ENCODE data around the gene NR3C2. TPM values are rescaled to one million over a fixed set of nuclear protein-coding genes. Genes with fewer than 3 reads are reported as not detected.
"Not testable (repeated sequence)": the region's sequence is repeated elsewhere in the genome, so short reads cannot be mapped to it uniquely, and the experiment has no call there.

NR3C2 gene
- total RNA-seq, 1 experiment from 2014 or later = 2.7 TPM

DNA sequence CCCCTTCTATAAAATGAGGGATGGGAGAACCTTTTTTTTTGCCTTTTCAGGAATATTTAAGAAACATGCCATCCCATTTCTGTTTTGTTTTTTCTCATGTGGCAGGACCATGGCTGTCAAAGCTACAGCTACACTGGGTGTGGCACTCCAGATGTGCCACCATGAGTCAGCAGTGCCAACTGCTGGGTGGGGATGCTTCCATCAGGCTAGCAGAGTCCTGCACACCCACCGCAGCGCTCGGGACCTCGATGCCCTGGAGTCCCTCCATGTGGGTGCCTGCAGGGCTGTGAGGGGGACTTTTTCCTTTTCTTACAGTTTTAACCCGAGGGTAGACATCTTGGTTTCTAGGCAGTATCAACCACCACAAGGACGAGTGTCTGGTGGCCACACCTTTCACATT lies 352.6 kb downstream of the NR3C2 start:
- Histone ChIP-seq H3K4me3 (replicated peaks in 1 of 2; ENCODE audit: low read depth in 1 of 2, low read length in 2 of 2) (no peak overlapping the region), H3K36me3 (ENCODE audit: control insufficient read depth in 1 of 2, insufficient read depth in 2 of 2, low read length in 2 of 2) (no peaks in the 10 kb centered on the region), H3K9me2 (ENCODE audit: insufficient read depth) (no peaks in the 10 kb centered on the region), H3K4me2 (ENCODE audit: low read length) (no peak overlapping the region), H3K27me3 (ENCODE audit: insufficient read depth, low read length) (no peaks in the 10 kb centered on the region), H3K9me3 (ENCODE audit: control insufficient read depth in 1 of 2, insufficient read depth in 1 of 2, low read depth in 1 of 2, low read length in 2 of 2) (no peaks in the 10 kb centered on the region), H3K9ac (ENCODE audit: low read length) (no peak overlapping the region), H3K79me2 (ENCODE audit: insufficient read depth, low read length) (no peaks in the 10 kb centered on the region), H3K4me1 (ENCODE audit: control insufficient read depth in 1 of 2, insufficient read depth in 2 of 2, low read length in 2 of 2) (peaks cover 3 to 9% of the 10 kb centered on the region in 2 experiments; a peak in 2 of 4 replicates), H2AFZ (ENCODE audit: low read depth, low read length, poor library complexity, severe bottlenecking) (no peak overlapping the region), H4K20me1 (ENCODE audit: insufficient read depth) (no peaks in the 10 kb centered on the region), H3K27ac (ENCODE audit: low read depth, low read length) (no peak overlapping the region)
- no peak for DNase-seq (ENCODE audit: low read depth, low spot score)
- intact Hi-C loops (cut with micrococcal nuclease) = no loop called here
- CTCF ChIA-PET = no interaction called here
- no peak for TF ChIP-seq RAD21 (IDR thresholded peaks at IDR 0.05; ENCODE audit: low read depth)
- TF ChIP-seq SRF (IDR thresholded peaks at IDR 0.05; ENCODE audit: low read depth) = no peak
- POLR2A ChIA-PET = no interaction called here
- RAD21 ChIA-PET (ENCODE audit: low non-redundant PET in 1 of 2, low total read pairs in 2 of 2, uncharacterized antibody in 2 of 2, unreplicated experiment in 2 of 2) = no interaction called here
- BruUV-seq (replicated peaks) = no TSS peak
- no peak; the same call in 1 of the 2 replicates for ATAC-seq

- BruUV-seq (replicated peaks); RAD21 ChIA-PET (ENCODE audit: low non-redundant PET in 1 of 2, low total read pairs in 2 of 2, uncharacterized antibody in 2 of 2, unreplicated experiment in 2 of 2); H3K9ac ChIP-seq (ENCODE audit: low read length); POLR2A ChIA-PET; CTCF ChIA-PET; H3K4me2 ChIP-seq (ENCODE audit: low read length); H3K4me1 ChIP-seq (ENCODE audit: control insufficient read depth in 1 of 2, insufficient read depth in 2 of 2, low read length in 2 of 2); H4K20me1 ChIP-seq (ENCODE audit: insufficient read depth); H2AFZ ChIP-seq (ENCODE audit: low read depth, low read length, poor library complexity, severe bottlenecking); H3K36me3 ChIP-seq (ENCODE audit: control insufficient read depth in 1 of 2, insufficient read depth in 2 of 2, low read length in 2 of 2); H3K4me3 ChIP-seq (replicated peaks in 1 of 2; ENCODE audit: low read depth in 1 of 2, low read length in 2 of 2); intact Hi-C loops (cut with micrococcal nuclease); DNase-seq (ENCODE audit: low read depth, low spot score); H3K27me3 ChIP-seq (ENCODE audit: insufficient read depth, low read length); H3K27ac ChIP-seq (ENCODE audit: low read depth, low read length); H3K79me2 ChIP-seq (ENCODE audit: insufficient read depth, low read length); H3K9me3 ChIP-seq (ENCODE audit: control insufficient read depth in 1 of 2, insufficient read depth in 1 of 2, low read depth in 1 of 2, low read length in 2 of 2); H3K9me2 ChIP-seq (ENCODE audit: insufficient read depth); ATAC-seq: not testable (repeated sequence)
These were observed 359.1 kb downstream of the NR3C2 start for GRCh38 chr4:148083073-148083472.

DNA sequence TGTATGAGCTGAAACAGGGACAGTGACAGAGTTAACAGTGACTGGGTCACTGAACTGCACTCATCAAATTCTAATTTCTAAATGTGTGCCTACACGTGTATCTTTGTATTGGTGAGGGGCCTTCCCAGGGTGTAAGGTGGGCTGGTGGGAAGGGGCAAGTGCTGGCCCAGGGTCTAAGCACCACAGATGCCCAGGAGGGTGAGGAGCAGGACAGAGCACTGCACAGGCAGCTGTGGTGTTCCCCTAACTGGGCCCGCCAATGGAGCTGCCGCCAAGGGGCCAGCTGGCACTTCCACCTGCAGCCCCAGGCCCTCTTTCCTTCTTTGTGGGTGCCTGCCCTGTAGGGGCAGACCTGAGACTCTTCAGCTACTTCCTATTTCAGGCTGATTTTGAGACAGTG lies 360.5 kb downstream of the NR3C2 start:
- Histone ChIP-seq H3K27me3 (ENCODE audit: insufficient read depth, low read length) (no peaks in the 10 kb centered on the region), H2AFZ (ENCODE audit: low read depth, low read length, poor library complexity, severe bottlenecking) (no peak overlapping the region), H3K27ac (ENCODE audit: low read depth, low read length) (no peak overlapping the region), H3K79me2 (ENCODE audit: insufficient read depth, low read length) (no peaks in the 10 kb centered on the region), H3K9me2 (ENCODE audit: insufficient read depth) (no peaks in the 10 kb centered on the region), H3K9ac (ENCODE audit: low read length) (no peak overlapping the region), H4K20me1 (ENCODE audit: insufficient read depth) (no peaks in the 10 kb centered on the region), H3K4me2 (ENCODE audit: low read length) (no peak overlapping the region), H3K4me1 (ENCODE audit: control insufficient read depth in 1 of 2, insufficient read depth in 2 of 2, low read length in 2 of 2) (no peaks in the 10 kb centered on the region), H3K4me3 (replicated peaks in 1 of 2; ENCODE audit: low read depth in 1 of 2, low read length in 2 of 2) (no peak overlapping the region), H3K9me3 (ENCODE audit: control insufficient read depth in 1 of 2, insufficient read depth in 1 of 2, low read depth in 1 of 2, low read length in 2 of 2) (no peaks in the 10 kb centered on the region), H3K36me3 (ENCODE audit: control insufficient read depth in 1 of 2, insufficient read depth in 2 of 2, low read length in 2 of 2) (no peaks in the 10 kb centered on the region)
- DNase-seq (ENCODE audit: low read depth, low spot score) (no peak), ATAC-seq (no peak)
- ChIA-PET CTCF (no interaction called here), RAD21 (ENCODE audit: low non-redundant PET in 1 of 2, low total read pairs in 2 of 2, uncharacterized antibody in 2 of 2, unreplicated experiment in 2 of 2) (no interaction called here), POLR2A (no interaction called here)
- BruUV-seq (replicated peaks) = no TSS peak
- intact Hi-C loops (cut with micrococcal nuclease) = no loop called here
- no peak for TF ChIP-seq MAX (IDR thresholded peaks at IDR 0.05)
- no peak for TF ChIP-seq CTCF (IDR thresholded peaks at IDR 0.05 in 2 of 3, conservative IDR thresholded peaks at IDR 0.05 in 1 of 3; ENCODE audit: borderline replicate concordance in 1 of 3, insufficient read depth in 1 of 3, low read depth in 2 of 3, low read length in 2 of 3)
- no peak for TF ChIP-seq POLR2A (IDR thresholded peaks at IDR 0.05; ENCODE audit: borderline replicate concordance, extremely low read depth, insufficient read depth, insufficient read length)
- no peak for TF ChIP-seq YY1 (IDR thresholded peaks at IDR 0.05; ENCODE audit: extremely low read depth, insufficient replicate concordance, low read depth, low read length)
- no peak for TF ChIP-seq FOSL1 (IDR thresholded peaks at IDR 0.05; ENCODE audit: low read depth)
- TF ChIP-seq, protein P1, sequence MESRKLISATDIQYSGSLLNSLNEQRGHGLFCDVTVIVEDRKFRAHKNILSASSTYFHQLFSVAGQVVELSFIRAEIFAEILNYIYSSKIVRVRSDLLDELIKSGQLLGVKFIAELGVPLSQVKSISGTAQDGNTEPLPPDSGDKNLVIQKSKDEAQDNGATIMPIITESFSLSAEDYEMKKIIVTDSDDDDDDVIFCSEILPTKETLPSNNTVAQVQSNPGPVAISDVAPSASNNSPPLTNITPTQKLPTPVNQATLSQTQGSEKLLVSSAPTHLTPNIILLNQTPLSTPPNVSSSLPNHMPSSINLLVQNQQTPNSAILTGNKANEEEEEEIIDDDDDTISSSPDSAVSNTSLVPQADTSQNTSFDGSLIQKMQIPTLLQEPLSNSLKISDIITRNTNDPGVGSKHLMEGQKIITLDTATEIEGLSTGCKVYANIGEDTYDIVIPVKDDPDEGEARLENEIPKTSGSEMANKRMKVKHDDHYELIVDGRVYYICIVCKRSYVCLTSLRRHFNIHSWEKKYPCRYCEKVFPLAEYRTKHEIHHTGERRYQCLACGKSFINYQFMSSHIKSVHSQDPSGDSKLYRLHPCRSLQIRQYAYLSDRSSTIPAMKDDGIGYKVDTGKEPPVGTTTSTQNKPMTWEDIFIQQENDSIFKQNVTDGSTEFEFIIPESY (IDR thresholded peaks at IDR 0.05; ENCODE audit: extremely low read depth, insufficient replicate concordance, low read length) = no peak
- no peak for TF ChIP-seq ZNF274 (IDR thresholded peaks at IDR 0.05; ENCODE audit: low read depth, low read length)
- TF ChIP-seq JUND (IDR thresholded peaks at IDR 0.05) = no peak
- TF ChIP-seq RAD21 (IDR thresholded peaks at IDR 0.05; ENCODE audit: low read depth) = no peak
- TF ChIP-seq CBX3 (IDR thresholded peaks at IDR 0.05; ENCODE audit: low read depth) = no peak
